ENCODE results near the gene NAP1L5.

The NAP1L5 gene

GRCh38 chr4:88674565-88674964, 23.1 kb downstream of the NAP1L5 start:
- DNase-seq (ENCODE audit: low read depth): no peak
- TF ChIP-seq, protein P1, sequence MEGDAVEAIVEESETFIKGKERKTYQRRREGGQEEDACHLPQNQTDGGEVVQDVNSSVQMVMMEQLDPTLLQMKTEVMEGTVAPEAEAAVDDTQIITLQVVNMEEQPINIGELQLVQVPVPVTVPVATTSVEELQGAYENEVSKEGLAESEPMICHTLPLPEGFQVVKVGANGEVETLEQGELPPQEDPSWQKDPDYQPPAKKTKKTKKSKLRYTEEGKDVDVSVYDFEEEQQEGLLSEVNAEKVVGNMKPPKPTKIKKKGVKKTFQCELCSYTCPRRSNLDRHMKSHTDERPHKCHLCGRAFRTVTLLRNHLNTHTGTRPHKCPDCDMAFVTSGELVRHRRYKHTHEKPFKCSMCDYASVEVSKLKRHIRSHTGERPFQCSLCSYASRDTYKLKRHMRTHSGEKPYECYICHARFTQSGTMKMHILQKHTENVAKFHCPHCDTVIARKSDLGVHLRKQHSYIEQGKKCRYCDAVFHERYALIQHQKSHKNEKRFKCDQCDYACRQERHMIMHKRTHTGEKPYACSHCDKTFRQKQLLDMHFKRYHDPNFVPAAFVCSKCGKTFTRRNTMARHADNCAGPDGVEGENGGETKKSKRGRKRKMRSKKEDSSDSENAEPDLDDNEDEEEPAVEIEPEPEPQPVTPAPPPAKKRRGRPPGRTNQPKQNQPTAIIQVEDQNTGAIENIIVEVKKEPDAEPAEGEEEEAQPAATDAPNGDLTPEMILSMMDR (IDR thresholded peaks at IDR 0.05; ENCODE audit: insufficient read depth, low read depth, low read length, missing control alignments): no peak

GRCh38 chr4:88673886-88674285, 23.7 kb downstream of the NAP1L5 start:
- no peak for DNase-seq (ENCODE audit: low read depth)
- TF ChIP-seq, protein P1 (IDR thresholded peaks at IDR 0.05; ENCODE audit: insufficient read depth, low read depth, low read length, missing control alignments): no peak
- H3K4me3 ChIP-seq (ENCODE audit: low read depth, low read length): no peak overlapping the region

More at GRCh38 chr4:88674565-88674964, 23.1 kb downstream of the NAP1L5 start:
- H3K4me3 ChIP-seq (ENCODE audit: low read depth, low read length): no peak overlapping the region

GRCh38 chr4:88672987-88673386, 24.6 kb downstream of the NAP1L5 start:
- no peak overlapping the region for H3K4me3 ChIP-seq (ENCODE audit: low read depth, low read length)
- peak; percentile 42 for DNase-seq (ENCODE audit: low read depth)
- TF ChIP-seq, protein P1 (IDR thresholded peaks at IDR 0.05; ENCODE audit: insufficient read depth, low read depth, low read length, missing control alignments): peak; percentile 51

GRCh38 chr4:88661739-88662138, 35.9 kb downstream of the NAP1L5 start:
- DNase-seq (ENCODE audit: low read depth): no peak
- H3K4me3 ChIP-seq (ENCODE audit: low read depth, low read length): no peak overlapping the region
- TF ChIP-seq, protein P1 (IDR thresholded peaks at IDR 0.05; ENCODE audit: insufficient read depth, low read depth, low read length, missing control alignments): no peak

DNA sequence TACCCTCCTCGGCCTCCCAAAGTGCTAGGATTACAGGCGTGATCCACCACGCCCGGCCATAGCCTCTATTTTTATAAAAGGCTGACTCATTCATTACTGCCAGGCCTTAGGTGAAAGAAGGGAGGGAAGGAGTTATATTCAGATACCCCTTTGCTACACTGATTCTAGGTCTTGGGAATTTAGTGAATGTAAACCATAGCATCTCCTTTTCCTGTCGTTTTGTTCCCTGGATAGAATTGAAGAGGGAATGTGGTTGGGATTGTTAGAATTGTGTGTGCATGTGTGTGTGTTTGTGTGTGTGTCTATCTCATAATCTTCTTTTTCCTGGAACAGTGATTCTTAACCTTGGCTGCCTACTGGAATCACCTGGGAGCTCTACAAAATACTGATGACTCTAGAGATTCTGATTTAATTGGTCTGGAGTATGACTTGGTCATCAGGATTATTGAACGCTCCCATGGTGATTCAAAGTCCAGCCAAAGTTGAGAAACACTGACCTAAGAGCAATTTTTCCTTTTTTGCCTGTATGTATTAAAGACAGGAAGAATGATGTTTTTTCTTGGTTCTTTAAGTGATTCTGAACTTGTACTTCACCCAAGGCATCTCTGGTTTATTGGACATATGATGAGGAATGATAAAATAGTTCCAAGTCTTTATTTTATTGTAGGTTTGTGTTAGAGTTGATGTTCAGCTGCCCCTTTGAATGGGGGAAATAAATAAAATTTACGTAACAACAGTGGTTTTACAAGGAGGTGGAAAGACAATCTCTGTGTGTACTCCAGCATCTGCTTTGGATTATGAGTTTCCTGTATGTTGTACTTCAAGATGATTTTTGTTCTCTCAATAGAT, 37.0 kb downstream of the NAP1L5 start:
- H3K4me3 ChIP-seq (ENCODE audit: low read depth, low read length): no peak overlapping the region
- TF ChIP-seq, protein P1 (IDR thresholded peaks at IDR 0.05; ENCODE audit: insufficient read depth, low read depth, low read length, missing control alignments): no peak
- DNase-seq (ENCODE audit: low read depth): no peak

GRCh38 chr4:88659890-88660208, 37.8 kb downstream of the NAP1L5 start:
- DNase-seq (ENCODE audit: low read depth): no peak
- TF ChIP-seq, protein P1 (IDR thresholded peaks at IDR 0.05; ENCODE audit: insufficient read depth, low read depth, low read length, missing control alignments): no peak
- H3K4me3 ChIP-seq (ENCODE audit: low read depth, low read length): no peak overlapping the region
